ENCODE measurements around the gene ARSA. TPM values are rescaled to one million over a fixed set of nuclear protein-coding genes. Genes with fewer than 3 reads are reported as not detected.
"Not testable (repeated sequence)": the region's sequence is repeated elsewhere in the genome, so short reads cannot be mapped to it uniquely, and the experiment has no call there.

The ARSA gene
- total and polyA plus RNA-seq, 12 donors = 5.5 to 168 (median 67.5) TPM

GRCh38 chr22:50640857-50641647 is 13.1 kb upstream of the ARSA start:
- Histone ChIP-seq H3K4me1 (replicated peaks in 1 of 2) (peaks cover 0 to 7% of the 10 kb centered on the region in 2 donors), H3K27ac (peak overlapping the region in 1 of 5 donors; percentile 58), H3K27me3 (peaks cover 16% of the 10 kb centered on the region), H3K9me3 (replicated peaks in 1 of 3) (no peaks in the 10 kb centered on the region), H3K4me3 (no peak overlapping the region), H3K36me3 (replicated peaks in 1 of 2) (no peaks in the 10 kb centered on the region)
- DNase-seq = peak in 1 of 7 donors; percentile 54
- WGBS, 4 donors = 80 to 86% (median 83%) methylated on average over 11 to 15 of the region's 15 CpGs
- TF ChIP-seq, protein P1, sequence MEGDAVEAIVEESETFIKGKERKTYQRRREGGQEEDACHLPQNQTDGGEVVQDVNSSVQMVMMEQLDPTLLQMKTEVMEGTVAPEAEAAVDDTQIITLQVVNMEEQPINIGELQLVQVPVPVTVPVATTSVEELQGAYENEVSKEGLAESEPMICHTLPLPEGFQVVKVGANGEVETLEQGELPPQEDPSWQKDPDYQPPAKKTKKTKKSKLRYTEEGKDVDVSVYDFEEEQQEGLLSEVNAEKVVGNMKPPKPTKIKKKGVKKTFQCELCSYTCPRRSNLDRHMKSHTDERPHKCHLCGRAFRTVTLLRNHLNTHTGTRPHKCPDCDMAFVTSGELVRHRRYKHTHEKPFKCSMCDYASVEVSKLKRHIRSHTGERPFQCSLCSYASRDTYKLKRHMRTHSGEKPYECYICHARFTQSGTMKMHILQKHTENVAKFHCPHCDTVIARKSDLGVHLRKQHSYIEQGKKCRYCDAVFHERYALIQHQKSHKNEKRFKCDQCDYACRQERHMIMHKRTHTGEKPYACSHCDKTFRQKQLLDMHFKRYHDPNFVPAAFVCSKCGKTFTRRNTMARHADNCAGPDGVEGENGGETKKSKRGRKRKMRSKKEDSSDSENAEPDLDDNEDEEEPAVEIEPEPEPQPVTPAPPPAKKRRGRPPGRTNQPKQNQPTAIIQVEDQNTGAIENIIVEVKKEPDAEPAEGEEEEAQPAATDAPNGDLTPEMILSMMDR (IDR thresholded peaks at IDR 0.05) = no peak
- TF ChIP-seq POLR2A (IDR thresholded peaks at IDR 0.05) = no peak
- intact Hi-C loops (cut with DNase I) = no loop called here

- WGBS, 4 donors = 93 to 96% (median 95%) methylated on average over 12 of the region's 12 CpGs
- H3K4me3 ChIP-seq; H3K4me1 ChIP-seq (replicated peaks in 1 of 2); H3K27me3 ChIP-seq; H3K36me3 ChIP-seq (replicated peaks in 1 of 2); H3K9me3 ChIP-seq (replicated peaks in 1 of 3); intact Hi-C loops (cut with DNase I); DNase-seq: not testable (repeated sequence)
- peak overlapping the region in 1 of 5 donors; percentile 58 for H3K27ac ChIP-seq
Observed at GRCh38 chr22:50640296-50640695, 12.3 kb upstream of the ARSA start.

DNA sequence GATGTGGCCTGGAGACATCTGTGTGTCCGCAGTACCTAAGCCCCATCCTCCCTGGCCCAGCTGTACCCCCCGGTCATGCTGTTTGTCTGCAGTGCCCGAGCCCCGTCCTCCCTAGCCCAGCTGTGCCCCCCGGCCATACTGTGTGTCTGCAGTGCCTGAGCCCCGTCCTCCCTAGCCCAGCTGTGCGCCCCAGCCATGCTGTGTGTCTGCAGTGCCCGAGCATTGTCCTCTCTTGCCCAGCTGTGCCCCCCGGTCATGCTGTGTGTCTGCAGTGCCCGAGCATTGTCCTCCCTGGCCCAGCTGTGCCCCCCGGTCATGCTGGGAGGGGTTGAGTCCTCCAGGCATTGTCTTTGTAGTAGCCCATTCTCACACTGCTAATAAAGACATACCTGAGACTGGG is 7.6 kb upstream of the ARSA start:
- DNase-seq = peak in 1 of 7 donors; percentile 17
- Histone ChIP-seq H3K4me1 (replicated peaks in 1 of 2) (no peaks in the 10 kb centered on the region), H3K27me3 (no peaks in the 10 kb centered on the region), H3K27ac (no peak overlapping the region), H3K4me3 (no peak overlapping the region), H3K9me3 (replicated peaks in 1 of 3) (no peaks in the 10 kb centered on the region), H3K36me3 (replicated peaks in 1 of 2) (no peaks in the 10 kb centered on the region)
- intact Hi-C loops (cut with DNase I) = no loop called here
- WGBS, 4 donors = 90 to 94% (median 92%) methylated on average over 9 to 11 of the region's 11 CpGs
- TF ChIP-seq POLR2A (IDR thresholded peaks at IDR 0.05) = no peak
- TF ChIP-seq, protein P1 (IDR thresholded peaks at IDR 0.05) = no peak

GRCh38 chr22:50633771-50634170 is 5.8 kb upstream of the ARSA start:
- no peaks in the 10 kb centered on the region for H3K27me3 ChIP-seq
- H3K27ac ChIP-seq = no peak overlapping the region
- no peak overlapping the region for H3K4me3 ChIP-seq
- TF ChIP-seq POLR2A (IDR thresholded peaks at IDR 0.05) = no peak
- TF ChIP-seq, protein P1 (IDR thresholded peaks at IDR 0.05) = no peak
- peaks cover 0 to 3% of the 10 kb centered on the region in 2 donors for H3K4me1 ChIP-seq (replicated peaks in 1 of 2)
- no peaks in the 10 kb centered on the region for H3K9me3 ChIP-seq (replicated peaks in 1 of 3)
- H3K36me3 ChIP-seq (replicated peaks in 1 of 2) = no peaks in the 10 kb centered on the region
- WGBS, 4 donors = 84 to 100% (median 90%) methylated on average over 7 to 11 of the region's 11 CpGs
- no peak for DNase-seq
- intact Hi-C loops (cut with DNase I) = no loop called here

DNA sequence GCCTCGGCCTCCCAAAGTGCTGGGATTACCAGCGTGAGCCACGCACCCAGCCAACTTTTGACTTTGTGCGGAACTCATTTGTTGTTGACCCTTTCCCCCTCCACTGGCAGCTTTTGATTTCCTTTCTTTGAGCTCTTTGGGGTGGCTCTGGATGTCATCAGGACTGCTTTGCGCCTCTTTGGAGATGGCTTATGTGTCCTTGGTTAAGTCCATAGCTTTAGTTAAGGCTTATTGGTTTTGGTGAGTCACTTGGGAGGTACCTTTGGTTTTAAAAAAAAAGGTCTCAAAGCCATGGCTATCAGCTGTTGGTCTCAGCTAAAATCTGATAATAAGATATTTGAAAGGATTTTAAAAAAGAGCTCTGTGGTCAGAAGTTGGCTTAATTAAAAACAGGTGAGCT is 5.1 kb upstream of the ARSA start:
- Histone ChIP-seq H3K27me3 (no peaks in the 10 kb centered on the region), H3K36me3 (replicated peaks in 1 of 2) (no peaks in the 10 kb centered on the region), H3K4me3 (no peak overlapping the region), H3K9me3 (replicated peaks in 1 of 3) (no peaks in the 10 kb centered on the region), H3K27ac (no peak overlapping the region), H3K4me1 (replicated peaks in 1 of 2) (peaks cover 4 to 9% of the 10 kb centered on the region in 2 donors)
- DNase-seq = no peak
- 79 to 96% (median 83%) methylated on average over 5 of the region's 5 CpGs for WGBS, 4 donors
- TF ChIP-seq, protein P1 (IDR thresholded peaks at IDR 0.05) = no peak
- TF ChIP-seq POLR2A (IDR thresholded peaks at IDR 0.05) = no peak
- intact Hi-C loops (cut with DNase I) = no loop called here
